CD4-positive, alpha-beta memory T cell (primary cell): ENCODE data around the gene TBC1D30. TPM values are rescaled to one million over a fixed set of nuclear protein-coding genes. Genes with fewer than 3 reads are reported as not detected.
"Not testable (repeated sequence)": the region's sequence is repeated elsewhere in the genome, so short reads cannot be mapped to it uniquely, and the experiment has no call there.

Experiments used
- CTCF ChIA-PET: fragments of 350-600 bp; sonication (Branson Sonifier 250); formaldehyde crosslinking; loops from one replicate; lab custom pipeline; 2021; ENCODE audit warnings: inconsistent platforms; ENCODE audit not compliant: partially characterized antibody; lab: Charles Lee
- POLR2A ChIA-PET: fragments of 350-600 bp; sonication (Branson Sonifier 250); formaldehyde crosslinking; loops from one replicate; lab custom pipeline; 2021; ENCODE audit not compliant: partially characterized antibody; lab: Charles Lee
- DNase-seq, 5 donors: peaks; one replicate each; pipeline versions ENCODE4 v3.0.0 to v3.0.0-alpha.2; 2020 to 2022; ENCODE audit warnings: mixed read lengths in 1 of 5
- H3K27ac ChIP-seq: one replicate; pipeline ENCODE4 v1.7.0; 2013; ENCODE audit warnings: low read depth, low read length
- H3K27me3 ChIP-seq: 2 replicates; pipeline ENCODE4 v1.7.0; 2013; ENCODE audit warnings: mild to moderate bottlenecking, low read length, moderate library complexity; ENCODE audit not compliant: insufficient read depth
- H3K36me3 ChIP-seq: 2 replicates; pipeline ENCODE4 v1.7.0; 2013; ENCODE audit warnings: mild to moderate bottlenecking, low read length, moderate library complexity; ENCODE audit not compliant: insufficient read depth
- H3K4me1 ChIP-seq: 2 replicates; pipeline ENCODE4 v1.7.0; 2013; ENCODE audit warnings: mild to moderate bottlenecking, low read length, moderate library complexity; ENCODE audit not compliant: insufficient read depth
- H3K4me3 ChIP-seq, 2 donors: one replicate each; pipeline ENCODE4 v1.7.0; 2013; ENCODE audit warnings: low read length in 2 of 2, mild to moderate bottlenecking in 1 of 2
- H3K9me3 ChIP-seq, 2 donors: one replicate each; pipeline ENCODE4 v1.7.0; 2013; ENCODE audit warnings: low read length in 2 of 2, control low read depth in 1 of 2; ENCODE audit not compliant: control insufficient read depth in 1 of 2
- H3K27ac Mint-ChIP-seq, 7 donors: one replicate each; pipeline ENCODE4 v1.8.0; 2020 to 2021; ENCODE audit warnings: mixed read lengths in 7 of 7, mild to moderate bottlenecking in 6 of 7, inconsistent platforms in 3 of 7, moderate library complexity in 3 of 7
- H3K27me3 Mint-ChIP-seq, 2 donors: one replicate each; pipeline ENCODE4 v1.8.0; 2020 to 2021; ENCODE audit warnings: mixed read lengths in 2 of 2
- H3K36me3 Mint-ChIP-seq, 2 donors: one replicate each; pipeline ENCODE4 v1.8.0; 2020 to 2021; ENCODE audit warnings: mixed read lengths in 2 of 2, inconsistent platforms in 1 of 2, mild to moderate bottlenecking in 1 of 2
- H3K4me1 Mint-ChIP-seq, 4 donors: one replicate each; pipeline ENCODE4 v1.8.0; 2020 to 2021; ENCODE audit warnings: mixed read lengths in 4 of 4, mild to moderate bottlenecking in 1 of 4
- H3K4me3 Mint-ChIP-seq, 8 donors: one replicate each; pipeline ENCODE4 v1.8.0; 2020 to 2021; ENCODE audit warnings: mixed read lengths in 8 of 8, mild to moderate bottlenecking in 7 of 8, moderate library complexity in 6 of 8, inconsistent platforms in 3 of 8
- H3K9me3 Mint-ChIP-seq, 8 donors: one replicate each; pipeline ENCODE4 v1.8.0; 2020 to 2021; ENCODE audit warnings: mixed read lengths in 8 of 8, mild to moderate bottlenecking in 5 of 8, inconsistent platforms in 3 of 8, moderate library complexity in 1 of 8
- intact Hi-C: fragments of 100-400 bp; cut with micrococcal nuclease; formaldehyde crosslinking; loops from one replicate; pipeline ENCODE4 v1.15.1; 2023
- polyA plus RNA-seq, 2 donors: library from polyadenylated mRNA; unstranded; fragments of 300-500 nt; fragmentation: Illumina TruSeq; gene quantifications; one replicate each; pipeline ENCODE4 v1.2.3, GENCODE V29; 2021
- total RNA-seq, 2 experiments: library from RNA; stranded (reverse); gene quantifications; one replicate each; pipeline ENCODE4 v1.2.3, GENCODE V29; 2021

TBC1D30 gene
- total and polyA plus RNA-seq, 4 experiments from 2014 or later: 0.55 to 0.73 TPM; not detected in 2

DNA sequence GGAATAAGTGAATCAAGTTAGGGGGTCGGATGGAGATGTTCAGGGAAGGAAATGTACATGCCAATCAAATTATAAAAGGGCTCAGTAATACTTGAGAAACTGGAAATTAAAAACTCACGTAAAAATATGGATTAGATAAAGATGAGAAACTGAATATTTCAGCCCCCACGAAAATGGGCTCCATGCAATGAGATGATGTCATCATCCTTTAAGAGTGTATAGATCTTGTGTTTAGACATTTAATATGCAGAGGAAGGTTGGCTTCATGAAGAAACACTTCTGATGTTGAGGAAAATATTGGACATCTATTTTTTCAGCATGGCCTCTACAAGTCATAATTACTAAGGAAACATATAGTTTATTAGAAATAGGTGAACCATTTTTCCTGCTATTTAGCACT lies 9.5 kb downstream of the TBC1D30 start:
- Mint-ChIP-seq H3K36me3 (no peaks in the 10 kb centered on the region), H3K4me1 (no peaks in the 10 kb centered on the region), H3K27ac (no peak overlapping the region), H3K9me3 (peaks cover 0 to 6% (median 2%) of the 10 kb centered on the region in 8 donors), H3K4me3 (no peak overlapping the region), H3K27me3 (peaks cover 8 to 19% of the 10 kb centered on the region in 2 donors)
- Histone ChIP-seq H3K36me3 (no peaks in the 10 kb centered on the region), H3K4me1 (no peaks in the 10 kb centered on the region), H3K27me3 (peaks cover 9% of the 10 kb centered on the region), H3K9me3 (no peaks in the 10 kb centered on the region), H3K4me3 (no peak overlapping the region), H3K27ac (no peak overlapping the region)
- ChIA-PET POLR2A (interaction anchor here (0.7 kb wide), 1 partner anchor 434 kb away, joined by 3 read pairs; no protein-coding TSS in a partner anchor), CTCF (no interaction called here)
- DNase-seq: no peak
- intact Hi-C loops: no loop called here

DNA sequence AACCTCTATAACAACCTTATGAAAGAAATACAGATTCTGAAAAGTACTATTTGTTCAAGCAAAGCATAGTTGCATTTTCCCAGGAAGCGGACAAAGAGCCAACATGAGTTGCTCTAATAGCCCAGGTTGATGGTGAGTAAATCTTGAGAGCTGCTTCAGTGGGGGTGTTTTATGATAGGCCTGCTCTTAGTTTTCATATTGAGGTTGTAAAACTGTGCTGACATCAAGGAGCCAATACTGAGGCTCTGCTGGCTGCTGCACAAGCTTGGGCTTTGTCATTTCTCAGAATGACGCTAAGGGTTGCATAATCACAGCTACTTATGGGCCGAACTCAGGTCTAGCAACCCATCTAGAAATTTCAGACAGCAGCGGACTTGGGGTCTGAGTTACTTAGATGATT lies 11.5 kb downstream of the TBC1D30 start:
- POLR2A ChIA-PET: no interaction called here
- Mint-ChIP-seq H3K27ac (no peak overlapping the region), H3K27me3 (peaks cover 3 to 8% of the 10 kb centered on the region in 2 donors), H3K36me3 (no peaks in the 10 kb centered on the region), H3K9me3 (peaks cover 0 to 6% (median 1%) of the 10 kb centered on the region in 8 donors), H3K4me1 (no peaks in the 10 kb centered on the region), H3K4me3 (no peak overlapping the region)
- DNase-seq: no peak
- Histone ChIP-seq H3K9me3 (no peaks in the 10 kb centered on the region), H3K27ac (no peak overlapping the region), H3K36me3 (no peaks in the 10 kb centered on the region), H3K4me1 (no peaks in the 10 kb centered on the region), H3K4me3 (no peak overlapping the region), H3K27me3 (no peaks in the 10 kb centered on the region)
- CTCF ChIA-PET: interaction anchor here (1.0 to 1.1 kb wide), 2 partner anchors 40 to 41 kb away, joined by 3 read pairs; no protein-coding TSS in a partner anchor
- intact Hi-C loops: no loop called here

DNA sequence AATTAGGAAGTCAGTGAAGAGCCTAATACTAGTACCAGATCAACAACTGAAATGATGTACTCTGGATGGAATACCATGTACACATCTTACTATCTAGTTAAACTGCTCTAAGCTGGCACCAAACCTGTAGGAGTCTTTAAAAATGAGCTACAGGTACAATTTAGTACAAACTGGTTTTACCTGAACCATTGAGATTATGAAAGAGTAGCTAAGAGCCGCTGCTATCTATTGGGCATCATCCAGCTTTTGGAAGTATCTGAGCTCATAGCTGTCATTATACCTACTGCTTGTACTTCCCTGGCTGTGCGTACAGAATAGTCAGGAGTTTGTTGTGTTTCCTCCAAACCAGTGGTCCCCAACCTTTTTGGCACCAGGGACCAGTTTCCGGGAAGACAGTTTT lies 12.4 kb downstream of the TBC1D30 start:
- Histone ChIP-seq H3K36me3 (no peaks in the 10 kb centered on the region), H3K4me3 (no peak overlapping the region), H3K27me3 (no peaks in the 10 kb centered on the region), H3K4me1 (no peaks in the 10 kb centered on the region), H3K27ac (no peak overlapping the region), H3K9me3 (no peaks in the 10 kb centered on the region)
- Mint-ChIP-seq H3K36me3 (no peaks in the 10 kb centered on the region), H3K9me3 (peaks cover 0 to 6% (median 1%) of the 10 kb centered on the region in 8 donors), H3K4me3 (no peak overlapping the region), H3K27ac (no peak overlapping the region), H3K27me3 (peaks cover 3 to 12% of the 10 kb centered on the region in 2 donors), H3K4me1 (no peaks in the 10 kb centered on the region)
- DNase-seq: no peak
- ChIA-PET CTCF (interaction anchor here (1.1 to 1.4 kb wide), 3 partner anchors 35 to 54 kb away, joined by 3 to 4 read pairs (median 3); no protein-coding TSS in a partner anchor), POLR2A (no interaction called here)
- intact Hi-C loops: no loop called here

GRCh38 chr12:64837427-64837826 lies 13.0 kb downstream of the TBC1D30 start:
- no peak overlapping the region for H3K27ac Mint-ChIP-seq
- no peak overlapping the region for H3K4me3 Mint-ChIP-seq
- ChIA-PET CTCF (interaction anchor here (1.1 to 1.4 kb wide), 3 partner anchors 36 to 53 kb away, joined by 3 to 4 read pairs (median 3); no protein-coding TSS in a partner anchor), POLR2A (no interaction called here)
- H3K27me3 ChIP-seq: no peaks in the 10 kb centered on the region
- no peak overlapping the region for H3K27ac ChIP-seq
- no peaks in the 10 kb centered on the region for H3K4me1 Mint-ChIP-seq
- no peaks in the 10 kb centered on the region for H3K36me3 ChIP-seq
- H3K27me3 Mint-ChIP-seq: peaks cover 3 to 12% of the 10 kb centered on the region in 2 donors
- H3K4me3 ChIP-seq: no peak overlapping the region
- no peaks in the 10 kb centered on the region for H3K9me3 ChIP-seq
- H3K36me3 Mint-ChIP-seq: no peaks in the 10 kb centered on the region
- intact Hi-C loops: no loop called here
- no peaks in the 10 kb centered on the region for H3K4me1 ChIP-seq
- no peak for DNase-seq
- H3K9me3 Mint-ChIP-seq: peaks cover 0 to 6% (median 1%) of the 10 kb centered on the region in 8 donors

- peaks cover under 1 to 10% of the 10 kb centered on the region in 2 donors for H3K27me3 Mint-ChIP-seq
- Histone ChIP-seq H3K27ac (no peak overlapping the region), H3K9me3 (no peaks in the 10 kb centered on the region), H3K27me3 (no peaks in the 10 kb centered on the region), H3K4me1 (no peaks in the 10 kb centered on the region), H3K4me3 (no peak overlapping the region), H3K36me3 (no peaks in the 10 kb centered on the region)
- ChIA-PET POLR2A (no interaction called here), CTCF (interaction anchor here (0.7 kb wide), 1 partner anchor 44 kb away, joined by 3 read pairs; no protein-coding TSS in a partner anchor)
- no peaks in the 10 kb centered on the region for H3K9me3 Mint-ChIP-seq
- intact Hi-C loops: no loop called here
- H3K4me3 Mint-ChIP-seq: no peak overlapping the region
- no peak overlapping the region for H3K27ac Mint-ChIP-seq
- DNase-seq: no peak
- H3K4me1 Mint-ChIP-seq: no peaks in the 10 kb centered on the region
- no peaks in the 10 kb centered on the region for H3K36me3 Mint-ChIP-seq
Observed at GRCh38 chr12:64840119-64840518, 15.7 kb downstream of the TBC1D30 start.

DNA sequence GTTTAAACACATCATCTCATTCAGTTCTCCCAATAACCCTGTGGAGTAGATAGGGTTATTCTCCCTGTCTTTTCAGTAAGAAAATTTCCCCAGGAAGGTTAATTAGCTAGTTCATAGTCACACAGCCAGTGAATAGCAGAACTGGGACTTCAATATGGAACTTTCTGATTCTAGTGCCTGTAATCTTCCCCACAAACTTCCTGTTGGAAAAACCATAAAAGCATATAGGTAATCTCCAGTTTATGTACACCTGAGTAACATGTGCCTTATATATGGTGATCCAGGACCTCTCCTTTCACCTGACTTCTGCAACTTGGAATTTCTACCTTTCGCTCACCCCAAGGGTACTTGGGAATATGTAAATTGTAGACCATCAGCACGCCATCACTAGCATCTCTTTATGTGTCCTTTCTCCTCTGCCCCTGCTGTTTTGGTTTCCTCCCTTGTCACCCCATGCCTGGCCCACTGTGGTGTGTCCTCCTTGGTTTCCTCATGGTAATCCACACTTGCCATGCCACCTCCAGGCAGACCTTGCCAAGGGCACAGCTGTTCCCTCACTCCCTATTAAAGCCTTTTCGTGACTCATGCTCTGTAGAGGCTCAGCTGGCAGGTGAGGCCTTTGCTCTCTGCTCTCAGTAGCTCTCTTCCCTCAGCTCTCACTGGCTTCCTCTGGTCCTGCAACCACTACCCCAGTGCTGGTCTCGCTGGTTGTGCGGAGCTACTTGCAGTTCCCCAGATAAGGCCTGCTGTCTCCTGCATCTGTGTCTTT lies 16.7 kb downstream of the TBC1D30 start:
- no peaks in the 10 kb centered on the region for H3K4me1 ChIP-seq
- CTCF ChIA-PET: no interaction called here
- Mint-ChIP-seq H3K4me1 (no peaks in the 10 kb centered on the region), H3K36me3 (no peaks in the 10 kb centered on the region), H3K27ac (no peak overlapping the region), H3K27me3 (peaks cover 0 to 5% of the 10 kb centered on the region in 2 donors), H3K9me3 (peaks cover 0 to 2% (median 0%) of the 10 kb centered on the region in 8 donors), H3K4me3 (no peak overlapping the region)
- intact Hi-C loops: no loop called here
- H3K36me3 ChIP-seq: no peaks in the 10 kb centered on the region
- no peak overlapping the region for H3K27ac ChIP-seq
- POLR2A ChIA-PET: no interaction called here
- no peak for DNase-seq
- H3K4me3 ChIP-seq: no peak overlapping the region
- H3K9me3 ChIP-seq: no peaks in the 10 kb centered on the region
- no peaks in the 10 kb centered on the region for H3K27me3 ChIP-seq

DNA sequence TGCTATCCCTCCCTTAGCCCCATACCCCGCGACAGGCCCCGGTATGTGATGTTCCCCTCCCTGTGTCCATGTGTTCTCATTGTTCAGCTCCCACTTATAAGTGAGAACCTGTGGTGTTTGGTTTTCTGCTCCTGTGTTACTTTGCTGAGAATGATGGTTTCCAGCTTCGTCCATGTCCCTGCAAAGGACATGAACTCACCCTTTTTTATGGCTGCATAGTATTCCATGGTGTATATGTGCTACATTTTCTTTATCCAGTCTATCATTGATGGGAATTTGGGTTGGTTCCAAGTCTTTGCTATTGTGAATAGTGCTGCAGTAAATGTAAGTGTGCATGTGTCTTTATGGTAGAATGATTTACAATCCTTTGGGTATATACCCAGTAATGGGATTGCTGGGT lies 24.0 kb downstream of the TBC1D30 start:
- intact Hi-C loops, POLR2A ChIA-PET, H3K4me3 ChIP-seq, H3K36me3 ChIP-seq, H3K27ac Mint-ChIP-seq, H3K9me3 ChIP-seq, DNase-seq, H3K27me3 ChIP-seq, H3K36me3 Mint-ChIP-seq, H3K4me1 ChIP-seq, H3K4me1 Mint-ChIP-seq, CTCF ChIA-PET, H3K27ac ChIP-seq: not testable (repeated sequence)
- Mint-ChIP-seq H3K27me3 (peaks cover 13 to 14% of the 10 kb centered on the region in 2 donors), H3K4me3 (peak overlapping the region in 1 of 8 donors; percentile 28), H3K9me3 (peaks cover 0 to 22% (median 11%) of the 10 kb centered on the region in 8 donors)
